ENCODE results near the gene CXCR1.

DNA sequence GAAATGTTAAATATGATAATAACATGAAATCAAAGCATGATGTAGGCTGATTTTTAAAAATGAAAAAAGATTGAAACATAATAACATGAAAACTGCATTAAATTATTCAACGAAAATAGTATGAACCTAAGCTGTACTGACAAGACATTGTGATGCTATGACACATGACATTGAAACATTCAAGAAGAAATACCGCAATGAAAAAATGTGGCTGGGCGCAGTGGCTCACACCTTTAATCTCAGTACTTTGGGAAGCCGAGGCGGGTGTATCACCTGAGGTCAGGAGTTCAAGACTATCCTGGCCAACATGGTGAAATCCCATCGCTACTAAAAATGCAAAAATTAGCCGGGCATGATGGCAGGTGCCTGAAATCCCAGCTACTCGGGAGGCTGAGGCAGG lies 14.6 kb downstream of the CXCR1 start:
- no peak for TF ChIP-seq EZH2 (IDR thresholded peaks at IDR 0.05; ENCODE audit: low read length, unreplicated experiment)
- TF ChIP-seq, protein P1, sequence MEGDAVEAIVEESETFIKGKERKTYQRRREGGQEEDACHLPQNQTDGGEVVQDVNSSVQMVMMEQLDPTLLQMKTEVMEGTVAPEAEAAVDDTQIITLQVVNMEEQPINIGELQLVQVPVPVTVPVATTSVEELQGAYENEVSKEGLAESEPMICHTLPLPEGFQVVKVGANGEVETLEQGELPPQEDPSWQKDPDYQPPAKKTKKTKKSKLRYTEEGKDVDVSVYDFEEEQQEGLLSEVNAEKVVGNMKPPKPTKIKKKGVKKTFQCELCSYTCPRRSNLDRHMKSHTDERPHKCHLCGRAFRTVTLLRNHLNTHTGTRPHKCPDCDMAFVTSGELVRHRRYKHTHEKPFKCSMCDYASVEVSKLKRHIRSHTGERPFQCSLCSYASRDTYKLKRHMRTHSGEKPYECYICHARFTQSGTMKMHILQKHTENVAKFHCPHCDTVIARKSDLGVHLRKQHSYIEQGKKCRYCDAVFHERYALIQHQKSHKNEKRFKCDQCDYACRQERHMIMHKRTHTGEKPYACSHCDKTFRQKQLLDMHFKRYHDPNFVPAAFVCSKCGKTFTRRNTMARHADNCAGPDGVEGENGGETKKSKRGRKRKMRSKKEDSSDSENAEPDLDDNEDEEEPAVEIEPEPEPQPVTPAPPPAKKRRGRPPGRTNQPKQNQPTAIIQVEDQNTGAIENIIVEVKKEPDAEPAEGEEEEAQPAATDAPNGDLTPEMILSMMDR (conservative IDR thresholded peaks at IDR 0.05; ENCODE audit: low read depth, low read length) = no peak
